Activated CD8-positive, alpha-beta T cell treated with anti-CD3 and anti-CD28 coated beads, Interleukin-2, amount 10 ng/mL, durations not matched to agents 7 days and 5 days (primary cell): ENCODE results near the gene DOK5. TPM values are rescaled to one million over a fixed set of nuclear protein-coding genes. Genes with fewer than 3 reads are reported as not detected.

Source experiments
- ATAC-seq: fragments of 150-1000 bp; cut with Tn5 transposase; one replicate; pipeline ENCODE4 v1.10.0; 2021; ENCODE audit warnings: moderate library complexity
- CTCF ChIA-PET: fragments of 350-600 bp; sonication (Branson Sonifier 250); formaldehyde crosslinking; loops from one replicate; lab custom pipeline; 2021; ENCODE audit warnings: antibody characterized with exemption; lab: Charles Lee
- POLR2A ChIA-PET: fragments of 350-600 bp; sonication (Branson Sonifier 250); formaldehyde crosslinking; loops from one replicate; lab custom pipeline; 2021; ENCODE audit warnings: antibody characterized with exemption; lab: Charles Lee
- DNase-seq: peaks from one replicate; pipeline ENCODE4 v3.0.0-alpha.2; 2020
- H3K27ac Mint-ChIP-seq: one replicate; pipeline ENCODE4 v1.8.0; 2021; ENCODE audit warnings: mild to moderate bottlenecking, mixed read lengths
- H3K27me3 Mint-ChIP-seq: one replicate; pipeline ENCODE4 v1.8.0; 2021; ENCODE audit warnings: low read depth, mixed read lengths
- H3K36me3 Mint-ChIP-seq: one replicate; pipeline ENCODE4 v1.8.0; 2021; ENCODE audit warnings: low read depth, mixed read lengths
- H3K4me1 Mint-ChIP-seq: one replicate; pipeline ENCODE4 v1.8.0; 2021; ENCODE audit warnings: low read depth, mixed read lengths
- H3K4me3 Mint-ChIP-seq: one replicate; pipeline ENCODE4 v1.8.0; 2021; ENCODE audit warnings: mild to moderate bottlenecking, mixed read lengths
- H3K9me3 Mint-ChIP-seq: one replicate; pipeline ENCODE4 v1.8.0; 2022; ENCODE audit warnings: mixed read lengths; ENCODE audit not compliant: insufficient read depth
- total RNA-seq, 2 experiments: library from RNA; stranded (reverse); gene quantifications; one replicate each; pipeline ENCODE4 v1.2.3, GENCODE V29; 2021

DOK5 gene
- total RNA-seq, 2 experiments from 2014 or later: not detected

DNA sequence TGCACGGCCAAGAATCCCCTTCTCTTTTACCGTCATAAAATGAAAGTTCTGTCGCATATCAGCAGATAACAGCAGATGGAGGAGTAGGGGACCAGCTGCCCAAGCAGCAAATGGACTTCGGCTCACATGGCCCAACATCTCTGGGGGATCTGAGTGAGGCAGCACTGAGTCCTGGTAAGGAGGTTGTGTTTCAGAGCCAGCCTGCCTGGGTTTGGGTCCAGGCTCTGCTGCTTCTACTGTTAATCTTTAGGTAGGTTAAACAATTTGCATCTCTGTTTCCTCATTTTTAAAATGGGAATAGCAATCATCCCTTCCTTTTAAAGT is 193.6 kb downstream of the DOK5 start:
- ChIA-PET CTCF (interaction anchor here (0.8 to 1.4 kb wide), 3 partner anchors 11 to 30 kb away, joined by 3 to 5 read pairs (median 4); no protein-coding TSS in a partner anchor), POLR2A (no interaction called here)
- no peaks in the 10 kb centered on the region for H3K9me3 Mint-ChIP-seq
- ATAC-seq: no peak
- no peaks in the 10 kb centered on the region for H3K4me1 Mint-ChIP-seq
- no peaks in the 10 kb centered on the region for H3K36me3 Mint-ChIP-seq
- no peaks in the 10 kb centered on the region for H3K27me3 Mint-ChIP-seq
- no peak overlapping the region for H3K27ac Mint-ChIP-seq
- DNase-seq: no peak
- no peak overlapping the region for H3K4me3 Mint-ChIP-seq

DNA sequence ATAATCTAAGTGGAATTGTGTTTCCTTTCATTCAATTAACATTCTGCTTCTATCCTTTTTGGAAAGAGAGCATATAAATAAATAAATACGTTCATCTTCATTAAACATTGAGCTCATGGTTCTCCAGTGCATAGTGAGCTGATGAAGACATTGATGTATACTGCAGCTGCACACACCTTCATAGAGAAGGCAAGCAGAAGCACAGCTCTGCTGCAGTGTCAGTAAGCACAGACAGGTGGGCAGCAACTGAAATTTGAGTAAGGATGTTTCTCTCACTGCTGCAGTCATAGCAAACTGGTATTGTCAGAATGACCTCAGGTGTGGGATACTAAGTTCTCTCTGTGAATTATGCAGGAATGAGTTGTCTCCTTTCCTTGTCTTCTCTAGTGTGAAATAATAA is 202.9 kb downstream of the DOK5 start:
- H3K27ac Mint-ChIP-seq: no peak overlapping the region
- POLR2A ChIA-PET: no interaction called here
- CTCF ChIA-PET: no interaction called here
- no peak for DNase-seq
- no peak overlapping the region for H3K4me3 Mint-ChIP-seq
- no peaks in the 10 kb centered on the region for H3K4me1 Mint-ChIP-seq
- H3K36me3 Mint-ChIP-seq: no peaks in the 10 kb centered on the region
- ATAC-seq: no peak
- no peaks in the 10 kb centered on the region for H3K9me3 Mint-ChIP-seq
- H3K27me3 Mint-ChIP-seq: no peaks in the 10 kb centered on the region

DNA sequence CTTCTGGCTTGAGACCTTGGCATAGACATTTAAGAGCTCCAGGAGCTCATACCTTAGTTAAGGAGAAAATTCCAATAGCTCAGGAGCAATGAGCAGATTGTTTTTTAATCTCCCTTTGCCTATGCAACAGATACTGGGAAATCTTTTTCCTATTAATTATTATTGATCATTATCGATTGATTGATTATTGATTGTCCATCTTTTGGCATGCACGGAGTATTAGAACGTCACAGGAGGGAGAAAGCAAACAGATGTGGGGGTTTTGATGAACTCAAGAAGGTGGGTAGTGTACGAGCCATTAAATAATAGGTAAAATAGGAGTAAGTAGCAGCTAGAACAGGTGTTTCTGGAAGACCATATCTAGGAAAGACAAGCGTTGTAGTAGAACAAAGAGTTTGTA is 205.0 kb downstream of the DOK5 start:
- Mint-ChIP-seq H3K9me3 (no peaks in the 10 kb centered on the region), H3K36me3 (no peaks in the 10 kb centered on the region), H3K4me1 (no peaks in the 10 kb centered on the region), H3K27ac (no peak overlapping the region), H3K27me3 (no peaks in the 10 kb centered on the region), H3K4me3 (no peak overlapping the region)
- CTCF ChIA-PET: interaction anchor here (1.0 to 1.6 kb wide), 2 partner anchors 12 to 46 kb away, joined by 4 read pairs; no protein-coding TSS in a partner anchor
- DNase-seq: no peak
- no peak for ATAC-seq
- POLR2A ChIA-PET: no interaction called here

DNA sequence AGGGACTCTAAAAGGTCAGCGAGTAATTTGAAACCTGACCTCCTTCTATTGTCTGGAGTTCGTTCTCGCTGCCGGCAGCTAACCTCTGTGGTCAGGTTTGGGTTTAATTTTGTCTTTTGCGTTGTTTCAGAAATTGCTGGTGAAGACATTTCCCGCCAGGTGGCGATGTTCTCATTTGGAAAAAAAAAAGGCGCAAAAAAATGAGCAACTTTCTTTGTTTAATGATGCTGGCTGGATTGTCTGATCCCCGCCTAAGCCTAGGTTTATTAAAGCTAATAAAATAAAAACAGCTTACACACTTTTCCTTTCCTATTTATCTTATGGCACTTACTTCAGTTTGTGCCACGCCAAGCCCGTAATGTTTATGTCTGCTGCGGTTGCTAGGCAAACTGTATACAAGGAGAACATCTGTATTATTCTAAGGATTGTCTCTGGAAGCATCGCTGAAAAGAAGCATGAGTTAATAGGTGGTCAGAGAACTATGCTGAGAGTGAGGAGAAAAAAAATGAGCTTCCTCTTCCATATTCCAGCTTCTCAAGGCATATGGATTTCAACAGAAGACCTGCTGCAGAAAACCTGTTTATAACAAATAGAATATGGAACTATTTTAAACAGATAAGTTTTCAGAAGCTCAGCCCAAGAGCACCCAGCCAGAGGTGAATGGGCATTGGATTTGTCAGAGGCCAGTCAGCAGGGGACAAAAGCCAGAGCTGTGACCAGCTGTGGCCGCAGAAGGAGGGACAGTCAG is 205.7 kb downstream of the DOK5 start:
- Mint-ChIP-seq H3K27ac (no peak overlapping the region), H3K4me3 (no peak overlapping the region), H3K36me3 (no peaks in the 10 kb centered on the region), H3K4me1 (no peaks in the 10 kb centered on the region), H3K9me3 (no peaks in the 10 kb centered on the region), H3K27me3 (no peaks in the 10 kb centered on the region)
- ATAC-seq (no peak), DNase-seq (peak; percentile 29)
- POLR2A ChIA-PET: no interaction called here
- CTCF ChIA-PET: interaction anchor here (0.7 to 1.6 kb wide), 4 partner anchors 15 to 799 kb away, joined by 3 to 4 read pairs (median 3); no protein-coding TSS in a partner anchor

DNA sequence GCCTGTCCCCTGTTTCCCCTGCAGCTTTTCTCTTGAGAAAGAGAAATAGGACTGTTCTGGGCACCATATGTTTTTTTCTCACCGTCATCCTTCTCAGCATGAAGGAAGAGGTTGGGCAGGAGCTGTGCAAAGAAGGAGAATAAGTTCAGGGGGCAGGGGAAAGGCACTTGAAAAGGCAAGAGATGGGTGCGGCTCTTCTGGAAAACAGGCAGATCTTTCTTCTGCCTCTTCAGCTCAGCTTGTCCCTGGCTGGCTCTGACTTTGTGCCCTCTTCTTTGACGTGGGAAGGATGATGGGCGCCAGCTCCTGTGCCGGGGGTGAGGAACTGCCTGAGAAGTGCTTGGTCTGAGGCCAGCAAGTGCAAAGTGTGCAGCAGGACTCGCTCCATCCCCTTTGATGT is 206.5 kb downstream of the DOK5 start:
- Mint-ChIP-seq H3K27me3 (no peaks in the 10 kb centered on the region), H3K27ac (no peak overlapping the region), H3K9me3 (no peaks in the 10 kb centered on the region), H3K36me3 (no peaks in the 10 kb centered on the region), H3K4me3 (no peak overlapping the region), H3K4me1 (no peaks in the 10 kb centered on the region)
- ChIA-PET POLR2A (no interaction called here), CTCF (interaction anchor here (1.0 to 1.2 kb wide), 2 partner anchors 15 to 180 kb away, joined by 3 read pairs; no protein-coding TSS in a partner anchor)
- DNase-seq: no peak
- ATAC-seq: no peak

DNA sequence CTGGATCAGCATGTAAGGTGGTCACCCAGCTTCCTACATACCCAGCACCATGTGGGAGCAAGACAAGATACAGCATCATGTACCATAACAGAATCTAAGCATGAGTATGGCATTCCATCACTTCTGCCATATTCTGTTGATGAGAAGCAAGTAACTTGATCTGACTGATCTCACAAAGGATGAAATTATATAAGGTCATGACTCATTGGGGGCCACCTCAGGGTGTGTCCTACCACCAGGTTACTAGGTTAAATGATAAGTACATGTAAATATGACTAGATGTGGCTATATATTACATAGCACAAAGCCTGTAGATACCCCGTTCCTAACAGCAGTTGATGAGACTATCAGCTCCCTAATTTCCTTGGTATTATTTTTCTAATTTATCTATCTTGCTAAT is 213.1 kb downstream of the DOK5 start:
- no peaks in the 10 kb centered on the region for H3K4me1 Mint-ChIP-seq
- no peaks in the 10 kb centered on the region for H3K9me3 Mint-ChIP-seq
- CTCF ChIA-PET: interaction anchor here (1.5 kb wide), 1 partner anchor 20 kb away, joined by 5 read pairs; no protein-coding TSS in a partner anchor
- no peaks in the 10 kb centered on the region for H3K36me3 Mint-ChIP-seq
- no peak for DNase-seq
- H3K4me3 Mint-ChIP-seq: no peak overlapping the region
- ATAC-seq: no peak
- POLR2A ChIA-PET: interaction anchor here (0.7 kb wide), 1 partner anchor 8 kb away, joined by 3 read pairs; no protein-coding TSS in a partner anchor
- no peak overlapping the region for H3K27ac Mint-ChIP-seq
- no peaks in the 10 kb centered on the region for H3K27me3 Mint-ChIP-seq

DNA sequence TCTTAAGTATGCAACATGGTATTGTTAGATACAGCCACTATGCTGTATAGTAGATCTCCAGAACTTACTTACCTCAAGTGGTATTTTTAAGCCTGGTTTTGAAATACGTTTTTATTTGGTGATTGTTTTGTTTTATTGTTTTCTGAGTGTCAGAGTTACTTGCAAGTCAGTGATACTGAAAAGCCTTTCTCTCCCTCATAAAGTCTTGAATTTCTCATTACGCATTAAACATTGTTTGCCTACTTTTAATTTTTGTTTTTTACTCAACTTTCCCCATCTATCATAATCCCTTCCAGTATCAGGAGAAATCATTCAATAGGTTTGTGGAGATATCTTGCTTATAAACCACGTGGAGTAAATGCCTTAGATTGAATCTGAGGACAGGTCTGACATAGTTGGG is 214.9 kb downstream of the DOK5 start:
- H3K27me3 Mint-ChIP-seq: no peaks in the 10 kb centered on the region
- DNase-seq (no peak), ATAC-seq (no peak)
- ChIA-PET CTCF (no interaction called here), POLR2A (no interaction called here)
- H3K4me3 Mint-ChIP-seq: no peak overlapping the region
- no peaks in the 10 kb centered on the region for H3K36me3 Mint-ChIP-seq
- H3K27ac Mint-ChIP-seq: no peak overlapping the region
- H3K4me1 Mint-ChIP-seq: no peaks in the 10 kb centered on the region
- no peaks in the 10 kb centered on the region for H3K9me3 Mint-ChIP-seq

DNA sequence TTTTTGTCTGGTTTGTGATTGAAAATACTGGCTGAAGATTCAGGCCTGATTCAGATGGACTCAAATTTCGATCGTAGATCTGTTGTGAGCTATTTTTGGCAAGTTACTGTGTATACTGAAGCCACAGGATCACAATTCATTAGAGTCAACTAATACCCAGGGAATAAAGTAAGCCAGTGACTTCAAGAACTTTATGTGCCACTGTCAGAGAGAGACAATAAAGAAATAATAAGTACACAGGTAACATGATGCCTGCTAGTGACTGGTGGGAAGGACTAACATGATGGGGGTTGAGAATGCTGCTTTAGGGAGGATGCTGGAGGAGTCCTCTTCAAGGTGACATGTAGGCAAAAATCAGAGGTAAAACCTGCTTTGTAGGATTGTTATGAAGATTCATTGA is 215.9 kb downstream of the DOK5 start:
- no peak for ATAC-seq
- no peak overlapping the region for H3K4me3 Mint-ChIP-seq
- CTCF ChIA-PET: no interaction called here
- POLR2A ChIA-PET: no interaction called here
- H3K36me3 Mint-ChIP-seq: no peaks in the 10 kb centered on the region
- H3K9me3 Mint-ChIP-seq: no peaks in the 10 kb centered on the region
- H3K4me1 Mint-ChIP-seq: no peaks in the 10 kb centered on the region
- H3K27ac Mint-ChIP-seq: no peak overlapping the region
- H3K27me3 Mint-ChIP-seq: no peaks in the 10 kb centered on the region
- no peak for DNase-seq

DNA sequence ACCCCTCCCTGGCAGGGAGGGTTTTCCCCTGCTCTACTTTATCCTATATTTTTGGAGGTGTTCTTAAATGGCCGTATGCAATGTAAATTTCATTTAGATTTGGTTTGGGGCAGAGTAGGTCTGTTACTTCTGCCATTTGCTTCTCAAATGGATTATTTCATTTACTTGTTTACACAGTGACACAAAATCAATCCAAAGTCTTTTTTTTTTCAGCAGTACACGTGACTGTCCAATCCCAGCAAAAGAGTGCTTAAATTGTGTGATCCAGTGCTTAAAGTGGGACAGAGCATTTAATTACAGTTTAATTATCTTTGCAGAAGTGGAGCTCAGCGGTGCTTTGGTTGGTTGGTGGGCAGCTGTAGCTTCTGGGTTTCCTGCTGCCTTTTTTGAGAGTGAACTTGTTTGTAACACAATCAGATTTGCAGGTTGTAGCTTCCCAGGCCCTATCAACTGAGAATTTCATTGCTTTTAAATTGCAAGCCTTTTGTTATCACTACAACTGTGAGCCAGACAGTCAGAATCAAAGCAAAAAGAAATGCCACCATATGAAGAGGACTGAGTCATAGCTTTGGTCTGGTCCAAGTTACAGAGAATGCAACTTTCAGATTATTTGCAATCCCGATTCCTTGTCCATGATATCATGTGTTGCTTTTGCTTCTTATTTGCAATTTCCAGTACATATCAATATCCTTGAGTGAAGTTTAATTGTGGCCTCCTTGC is 216.9 kb downstream of the DOK5 start:
- Mint-ChIP-seq H3K4me3 (no peak overlapping the region), H3K36me3 (no peaks in the 10 kb centered on the region), H3K27ac (no peak overlapping the region), H3K4me1 (no peaks in the 10 kb centered on the region), H3K27me3 (no peaks in the 10 kb centered on the region), H3K9me3 (no peaks in the 10 kb centered on the region)
- ChIA-PET POLR2A (no interaction called here), CTCF (no interaction called here)
- no peak for DNase-seq
- no peak for ATAC-seq

DNA sequence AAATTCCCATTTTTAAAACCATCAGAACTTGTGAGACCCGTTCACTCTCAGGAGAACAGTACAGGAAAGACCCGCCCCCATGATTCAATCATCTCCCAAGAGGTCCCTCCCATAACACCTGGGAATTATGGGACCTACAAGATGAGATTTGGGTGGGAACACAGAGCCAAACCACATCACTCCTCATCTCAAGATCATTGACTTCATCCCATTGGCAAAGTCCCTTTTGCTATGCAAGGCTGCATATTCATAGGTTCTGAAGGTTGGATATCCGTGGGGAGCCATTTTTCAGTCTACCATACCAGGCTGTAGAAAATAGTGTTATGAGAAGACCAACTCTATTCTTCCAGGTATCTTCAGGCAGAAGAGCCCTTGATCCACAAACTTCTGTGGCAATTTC is 219.1 kb downstream of the DOK5 start:
- no peak for DNase-seq
- H3K27me3 Mint-ChIP-seq: no peaks in the 10 kb centered on the region
- ChIA-PET POLR2A (no interaction called here), CTCF (no interaction called here)
- H3K27ac Mint-ChIP-seq: no peak overlapping the region
- no peaks in the 10 kb centered on the region for H3K4me1 Mint-ChIP-seq
- no peak overlapping the region for H3K4me3 Mint-ChIP-seq
- no peaks in the 10 kb centered on the region for H3K9me3 Mint-ChIP-seq
- no peaks in the 10 kb centered on the region for H3K36me3 Mint-ChIP-seq
- no peak for ATAC-seq

DNA sequence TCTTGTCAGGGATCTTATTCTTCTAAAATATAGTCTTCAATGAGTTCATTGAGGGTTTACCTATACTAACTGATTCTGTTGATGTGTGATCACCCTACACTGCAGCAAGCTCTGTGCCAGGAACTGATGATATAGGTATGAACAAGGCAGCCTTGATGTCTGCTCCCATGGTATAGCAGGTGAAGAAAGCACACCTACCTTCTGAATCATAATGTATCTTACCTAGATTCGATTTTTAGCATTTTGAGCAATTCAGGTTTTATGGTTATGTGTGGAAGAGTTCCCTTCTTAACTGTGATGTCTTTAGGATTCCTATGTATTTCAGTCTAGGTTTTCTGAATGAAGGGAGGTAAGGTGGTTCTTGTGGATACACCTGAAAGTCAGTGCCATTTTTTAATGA is 223.0 kb downstream of the DOK5 start:
- ChIA-PET CTCF (no interaction called here), POLR2A (no interaction called here)
- Mint-ChIP-seq H3K4me3 (no peak overlapping the region), H3K27me3 (no peaks in the 10 kb centered on the region), H3K9me3 (no peaks in the 10 kb centered on the region), H3K36me3 (no peaks in the 10 kb centered on the region), H3K27ac (no peak overlapping the region), H3K4me1 (no peaks in the 10 kb centered on the region)
- ATAC-seq: no peak
- no peak for DNase-seq
